NCI-H2029 treated with DMSO at 0.1 percent for 48 hours (cell line): ENCODE measurements around the gene E4F1.

Experiments used
- DNase-seq: peaks from one replicate; lab custom pipeline; 2025; lab: John Stamatoyannopoulos, UW

The E4F1 gene

GRCh38 chr16:2207872-2208271 lies 15.5 kb upstream of the E4F1 start:
- no peak for DNase-seq

GRCh38 chr16:2208308-2208707 lies 15.1 kb upstream of the E4F1 start:
- no peak for DNase-seq

GRCh38 chr16:2208772-2209171 lies 14.6 kb upstream of the E4F1 start:
- DNase-seq, result no peak

GRCh38 chr16:2209258-2210008 lies 14.0 kb upstream of the E4F1 start:
- no peak for DNase-seq

GRCh38 chr16:2210009-2210332 lies 13.4 kb upstream of the E4F1 start:
- DNase-seq, result no peak

- DNase-seq, result no peak
Observed at GRCh38 chr16:2210386-2211365, 12.7 kb upstream of the E4F1 start, which contains the start of gene BRICD5. BRICD5 (minus strand) TSS chr16:2210863; CDS start chr16:2210833, 30 bp downstream.

- no peak for DNase-seq
Observed at GRCh38 chr16:2211923-2212347, 11.5 kb upstream of the E4F1 start.

GRCh38 chr16:2212362-2213324 lies 10.7 kb upstream of the E4F1 start:
- no peak for DNase-seq

- DNase-seq, result no peak
Observed at GRCh38 chr16:2213817-2214718, 9.3 kb upstream of the E4F1 start.

GRCh38 chr16:2214719-2214968 lies 8.7 kb upstream of the E4F1 start, which contains the start of gene PGP:
PGP (minus strand) TSS chr16:2214840; CDS start chr16:2214777, 63 bp downstream.
- no peak for DNase-seq

- DNase-seq, result no peak
Observed at GRCh38 chr16:2216330-2216729, 7.1 kb upstream of the E4F1 start.

GRCh38 chr16:2223942-2224486 lies 623 bp downstream of the E4F1 start:
- DNase-seq, result no peak

- DNase-seq, result no peak
Observed at GRCh38 chr16:2226245-2226793, 2.9 kb downstream of the E4F1 start.

GRCh38 chr16:2226918-2227317 lies 3.5 kb downstream of the E4F1 start:
- no peak for DNase-seq

GRCh38 chr16:2228161-2228824 lies 4.9 kb downstream of the E4F1 start:
- no peak for DNase-seq

- DNase-seq, result no peak
Observed at GRCh38 chr16:2229091-2229490, 5.7 kb downstream of the E4F1 start.

GRCh38 chr16:2229632-2230250 lies 6.3 kb downstream of the E4F1 start:
- no peak for DNase-seq

- no peak for DNase-seq
Observed at GRCh38 chr16:2230376-2230775, 7.0 kb downstream of the E4F1 start.
